Caki2 (cell line): ENCODE measurements around the gene NAV2. TPM values are rescaled to one million over a fixed set of nuclear protein-coding genes. Genes with fewer than 3 reads are reported as not detected.
A peak's percentile ranks its signal among the peaks of the same experiment; 100 is the strongest.

Experiments used
- DNase-seq: peaks from one replicate; pipeline ENCODE4 v3.0.0-alpha.2; 2015; ENCODE audit warnings: low read depth
- in situ Hi-C: cut with HindIII; loops from 2 replicates; pipeline ENCODE4 v1.10.0; 2016; ENCODE audit warnings: low sequenced_read_pairs, low pct_unique_long_range_greater_than_20kb, mixed read lengths
- total RNA-seq: library from RNA; depleted of rRNA; stranded (reverse); fragments of >200 nt; shearing (Covaris generic); gene quantifications from 2 replicates; pipeline ENCODE4 v1.2.3, GENCODE V29; 2014; ENCODE audit warnings: low replicate concordance; rRNA removed

Gene NAV2
- 6.9 and 32.9 TPM in 2 replicates for total RNA-seq

GRCh38 chr11:19712281-19713195 is at the start of gene NAV2:
NAV2 (plus strand) TSS chr11:19712837; CDS start chr11:19713696, 859 bp downstream.
- in situ Hi-C loops = no loop called here
- peak; percentile 96 for DNase-seq

- no peak for DNase-seq
- in situ Hi-C loops = no loop called here
Observed at GRCh38 chr11:19663206-19663605, 49.4 kb upstream of the NAV2 start.

GRCh38 chr11:19664886-19665548 is 47.6 kb upstream of the NAV2 start:
- DNase-seq = no peak

DNA sequence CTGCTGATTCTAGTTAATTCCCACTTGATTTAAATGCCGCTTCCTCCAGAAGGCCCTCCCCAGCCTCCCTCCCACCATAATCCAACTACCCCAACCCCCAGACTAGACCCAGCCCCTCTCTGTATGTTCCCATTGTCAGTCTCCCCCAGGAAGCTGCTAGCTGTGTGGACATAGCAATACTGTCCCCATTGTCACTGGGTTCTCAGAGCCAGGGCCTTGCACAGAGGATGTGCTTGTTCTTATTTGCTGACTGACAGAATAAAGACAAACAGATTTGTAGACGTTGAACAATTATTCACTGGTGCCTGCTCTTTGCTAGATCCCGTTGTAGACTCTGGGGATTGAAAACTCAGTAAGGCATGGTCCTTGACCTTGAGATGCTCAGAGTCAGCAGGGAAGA is 45.7 kb upstream of the NAV2 start:
- no peak for DNase-seq

More at GRCh38 chr11:19664886-19665548, 47.6 kb upstream of the NAV2 start:
- in situ Hi-C loops = no loop called here

DNA sequence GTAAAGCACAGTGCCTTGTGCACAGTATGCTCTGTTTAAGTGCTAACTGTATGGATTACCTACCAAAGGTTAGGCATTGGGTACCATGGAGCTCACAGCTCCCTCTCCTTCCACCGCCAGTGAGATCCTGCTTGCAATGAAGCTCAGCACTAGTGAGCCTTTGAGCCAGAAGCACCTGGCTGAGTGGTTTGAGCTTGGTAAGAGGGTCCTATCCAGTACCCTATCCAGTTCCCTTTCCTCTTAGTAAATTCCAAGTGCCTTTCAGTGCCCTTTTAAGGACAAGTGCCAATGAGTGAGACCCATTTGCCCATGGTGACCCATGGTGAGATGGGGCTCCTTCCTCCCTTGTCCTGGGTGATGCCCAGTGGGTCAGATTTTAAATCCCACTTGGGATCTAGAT is 43.1 kb upstream of the NAV2 start:
- in situ Hi-C loops = no loop called here
- no peak for DNase-seq

More for the DNA sequence above, 45.7 kb upstream of the NAV2 start:
- in situ Hi-C loops = no loop called here

DNA sequence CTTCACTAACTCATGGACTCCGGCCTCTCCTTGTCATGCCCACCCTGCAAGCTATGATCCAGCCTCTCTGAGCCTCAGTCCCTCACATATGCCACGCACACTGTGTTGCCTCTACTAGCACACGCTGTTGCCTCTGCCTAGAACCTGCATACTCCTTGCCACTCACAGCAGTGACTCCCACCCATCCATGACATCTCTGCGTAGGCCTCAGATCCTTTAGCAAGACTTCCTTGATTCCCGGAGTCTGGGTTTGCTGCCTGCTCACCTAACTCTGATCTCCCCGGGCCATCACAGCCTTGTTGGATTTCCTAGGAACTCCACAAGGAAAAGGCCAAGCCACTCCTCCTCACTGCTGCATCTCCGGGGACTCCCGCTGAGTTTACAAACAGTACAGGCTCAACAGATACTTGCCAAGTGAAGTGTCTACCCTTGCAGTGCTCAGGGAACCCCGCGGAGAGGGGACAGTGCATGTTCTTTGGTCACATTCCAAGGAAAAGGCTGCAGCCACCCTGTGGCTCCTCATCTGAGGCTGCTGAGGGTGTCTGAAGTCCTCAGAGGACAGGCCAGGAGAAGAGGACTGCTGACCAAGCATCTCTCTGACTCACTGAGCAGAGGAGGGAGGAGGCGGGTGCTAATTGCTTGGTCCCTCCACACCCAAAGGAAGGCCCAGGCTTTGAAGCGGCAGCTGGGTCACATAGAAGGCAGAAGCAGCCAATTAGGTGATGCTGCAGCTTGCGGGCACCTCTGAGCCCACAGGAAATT is 42.4 kb upstream of the NAV2 start:
- DNase-seq = peak; percentile 72
- in situ Hi-C loops = no loop called here

GRCh38 chr11:19672586-19673206 is 39.9 kb upstream of the NAV2 start:
- in situ Hi-C loops = no loop called here

GRCh38 chr11:19673924-19674729 is 38.5 kb upstream of the NAV2 start:
- in situ Hi-C loops = no loop called here
- no peak for DNase-seq

More at GRCh38 chr11:19672586-19673206, 39.9 kb upstream of the NAV2 start:
- DNase-seq = no peak

DNA sequence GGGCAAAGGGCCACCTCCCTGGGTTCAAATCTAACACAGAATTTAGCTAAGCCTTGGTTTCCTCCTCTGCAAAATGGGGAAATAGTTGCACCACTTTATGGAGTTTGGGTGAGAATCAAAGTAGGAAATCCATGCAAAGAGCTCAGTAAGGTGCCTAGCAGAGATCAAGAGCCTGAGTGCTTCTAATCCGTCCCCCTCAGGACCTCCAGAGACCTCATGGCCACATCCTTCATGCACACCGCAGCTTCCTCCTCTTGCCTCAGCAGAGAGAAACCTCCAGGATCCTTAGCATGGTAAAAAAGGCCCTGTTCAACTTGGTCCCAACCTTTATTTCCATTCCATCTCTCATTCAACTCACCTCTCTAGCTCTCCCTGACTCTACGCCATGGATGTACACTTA is 37.8 kb upstream of the NAV2 start:
- in situ Hi-C loops = no loop called here

DNA sequence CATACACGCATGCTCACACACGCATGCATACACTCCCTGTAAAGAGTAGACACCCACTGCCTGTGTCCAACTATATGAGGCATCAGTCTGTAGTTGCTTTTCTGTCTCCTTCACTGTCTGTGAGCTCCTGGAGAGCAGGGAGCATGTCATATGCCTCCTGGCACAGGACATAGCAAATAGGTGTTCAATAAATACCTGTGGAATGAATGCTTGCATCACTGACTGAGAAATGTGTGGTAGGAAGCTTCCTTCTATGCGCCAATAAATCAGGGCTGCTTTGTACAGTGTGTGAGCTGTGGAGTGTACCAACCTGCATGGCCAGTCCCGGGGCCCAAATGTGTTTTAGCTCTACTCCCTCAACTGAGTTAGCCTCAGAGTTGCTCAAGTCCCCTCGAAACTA is 37.2 kb upstream of the NAV2 start:
- no peak for DNase-seq
- in situ Hi-C loops = no loop called here

More for the DNA sequence above, 37.8 kb upstream of the NAV2 start:
- DNase-seq = no peak

DNA sequence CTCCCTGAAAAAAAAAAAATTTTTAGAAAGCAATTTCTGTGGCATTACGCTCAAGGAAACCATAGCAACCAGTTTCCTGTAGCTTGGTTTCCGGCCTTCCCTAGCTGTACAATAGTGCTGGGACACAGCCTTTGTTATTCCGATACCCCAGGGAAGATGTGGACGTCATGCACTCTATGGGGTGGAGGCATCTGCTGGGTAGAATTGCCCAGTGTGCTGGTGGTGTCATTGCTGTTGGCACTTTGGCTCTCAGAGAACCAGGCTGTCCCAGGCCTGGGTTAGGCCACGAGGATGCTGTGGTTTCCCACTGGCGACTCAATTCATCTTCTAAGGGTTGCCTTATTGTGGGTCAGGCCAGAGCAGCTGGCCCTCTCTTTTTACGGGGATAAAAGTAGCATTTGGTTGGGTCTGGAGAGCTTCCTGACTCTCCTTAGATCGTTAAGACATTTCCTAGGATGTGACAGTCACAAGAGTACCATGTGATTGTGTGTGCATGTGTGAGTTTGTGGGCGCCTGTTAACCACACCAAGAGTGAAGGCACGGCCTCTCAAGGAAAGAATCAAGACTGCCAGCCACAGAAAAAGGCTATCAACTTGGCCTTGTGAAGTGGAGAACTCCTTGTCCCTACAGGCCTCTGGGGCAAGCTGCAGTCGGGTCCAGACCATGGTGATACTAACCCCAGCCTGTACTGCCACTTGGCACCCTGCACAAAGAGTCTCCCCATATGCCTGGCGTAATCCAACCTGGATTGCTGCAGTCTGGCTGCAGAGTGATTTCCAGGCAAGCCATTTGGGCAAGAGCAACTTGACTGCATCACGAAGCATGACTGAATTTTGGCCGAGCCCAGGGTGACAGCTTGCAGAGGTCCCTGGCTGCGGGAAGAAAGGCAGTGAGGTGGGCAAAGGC is 35.9 kb upstream of the NAV2 start:
- DNase-seq = no peak
- in situ Hi-C loops = no loop called here

GRCh38 chr11:19677381-19678080 is 35.1 kb upstream of the NAV2 start:
- in situ Hi-C loops = no loop called here
- DNase-seq = no peak

- peak; percentile 95 for DNase-seq
- in situ Hi-C loops = no loop called here
Observed at GRCh38 chr11:19679952-19680828, 32.4 kb upstream of the NAV2 start.

DNA sequence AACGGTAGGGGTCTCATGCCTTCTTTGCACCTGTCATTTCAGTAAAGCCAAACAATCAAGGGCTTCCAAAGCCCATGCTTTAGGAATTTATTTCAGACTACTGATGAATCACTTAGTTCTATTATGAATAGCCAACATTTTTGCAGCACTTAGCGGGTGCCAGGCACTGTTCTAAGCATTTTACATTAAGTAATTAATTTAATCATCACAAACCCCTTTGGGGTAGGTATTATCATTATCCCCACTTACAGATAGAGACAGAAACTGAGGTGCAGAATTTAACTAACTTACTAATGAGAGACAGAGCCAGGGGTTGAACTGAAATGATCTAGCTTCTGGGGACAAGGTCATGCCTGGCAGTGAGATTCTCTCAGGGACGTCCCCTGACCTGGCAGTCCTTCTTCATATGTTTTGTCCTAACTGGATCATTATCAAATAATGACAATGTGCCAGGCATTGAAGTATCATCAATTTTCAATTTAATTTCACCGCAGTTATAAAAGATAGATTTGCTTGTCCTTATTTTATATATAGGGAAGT is 31.7 kb upstream of the NAV2 start:
- DNase-seq = peak; percentile 6
- in situ Hi-C loops = no loop called here
